Measurements from ENCODE around the gene MRPL14.
A peak's percentile ranks its signal among the peaks of the same experiment; 100 is the strongest.

The MRPL14 gene

DNA sequence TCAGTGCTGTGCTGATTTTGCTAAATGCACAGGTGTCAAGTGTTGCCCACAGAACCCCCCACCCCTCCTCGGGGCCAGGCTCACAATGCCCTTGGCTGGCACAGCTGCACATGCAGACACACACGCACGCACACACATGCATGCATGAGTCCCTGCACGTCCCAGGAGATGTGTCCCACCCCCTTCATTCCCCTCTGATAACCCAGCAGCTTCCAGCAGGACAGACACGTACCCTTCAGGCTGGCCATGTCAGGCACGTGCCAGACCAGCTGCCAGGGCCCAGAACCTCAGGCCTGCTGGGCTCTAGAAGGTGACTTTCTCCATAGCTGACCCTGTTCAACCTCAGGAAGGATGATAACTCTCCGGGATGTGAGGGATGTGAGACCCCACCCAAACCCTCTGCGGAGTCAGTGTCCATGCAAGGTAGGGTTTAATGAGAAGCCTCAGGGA lies 44.4 kb downstream of the MRPL14 start:
- no peak overlapping the region for H3K4me3 ChIP-seq (ENCODE audit: low read depth, low read length)
- no peak for TF ChIP-seq CTCF (IDR thresholded peaks at IDR 0.05; ENCODE audit: low read depth, low read length)

DNA sequence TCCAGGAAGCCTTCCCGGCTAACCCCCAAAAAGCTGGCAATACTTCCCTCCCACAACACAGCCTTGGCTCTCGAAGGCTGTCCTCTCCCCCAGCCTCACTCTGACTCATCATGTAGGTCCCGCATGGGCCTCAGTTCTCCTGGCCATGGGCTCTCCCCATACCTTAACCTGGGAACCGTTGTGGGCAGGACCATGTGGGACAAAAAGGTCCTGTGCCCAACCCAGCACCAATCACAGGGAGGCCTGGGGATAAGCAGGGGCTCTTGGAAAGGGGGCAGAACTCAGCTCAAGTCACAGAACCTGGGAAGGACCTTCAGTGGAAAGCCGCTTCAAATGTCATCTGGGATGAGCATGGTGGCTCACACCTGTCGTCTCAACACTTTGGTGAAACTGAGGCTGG lies 45.5 kb downstream of the MRPL14 start:
- no peak for TF ChIP-seq CTCF (IDR thresholded peaks at IDR 0.05; ENCODE audit: low read depth, low read length)
- H3K4me3 ChIP-seq (ENCODE audit: low read depth, low read length): no peak overlapping the region

DNA sequence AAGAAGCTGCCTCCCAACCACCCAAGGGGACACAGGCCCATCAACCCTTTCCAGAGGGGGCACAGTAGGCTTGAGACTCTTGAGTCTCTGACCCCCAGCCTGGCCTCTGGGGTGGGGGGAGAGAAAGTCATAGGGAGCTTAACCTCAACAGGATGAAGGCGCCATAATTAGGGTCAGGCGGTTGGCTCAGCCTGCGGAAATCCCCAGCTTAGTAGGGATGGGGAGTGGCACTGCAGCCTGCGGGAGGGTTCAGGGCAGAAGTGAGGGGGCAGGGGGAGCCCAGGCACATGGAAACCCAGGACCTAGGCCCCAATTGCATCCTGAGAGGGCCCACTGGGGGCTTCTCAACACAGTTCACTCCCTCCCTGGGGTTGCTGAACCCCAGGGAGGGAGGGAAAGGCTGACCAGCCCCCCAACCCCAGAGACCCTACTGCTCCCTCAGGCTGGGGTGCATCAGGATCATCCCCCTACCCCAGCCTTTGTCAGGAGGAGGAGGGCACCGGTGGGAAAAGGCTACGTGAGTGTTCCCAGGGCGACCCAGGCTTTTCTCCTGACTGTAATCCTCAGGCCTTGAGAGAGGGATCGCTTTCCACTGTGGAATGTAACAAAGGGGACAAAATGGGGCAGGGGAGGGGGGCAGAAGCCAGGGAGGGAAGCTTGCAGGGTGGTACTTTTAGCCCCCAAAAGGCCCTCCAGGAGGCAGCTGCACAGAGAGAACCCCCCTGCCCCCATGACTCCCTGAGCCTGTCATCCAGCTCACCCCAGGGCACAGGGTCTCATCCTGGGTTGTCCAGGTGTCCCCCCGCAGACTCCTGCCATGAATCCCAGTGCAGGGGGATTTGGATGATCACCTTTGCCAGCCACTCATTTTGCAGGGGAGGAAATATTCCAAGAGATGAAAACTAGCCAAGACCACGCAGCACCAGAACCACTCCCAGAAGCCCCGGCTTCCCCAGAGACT lies 46.4 kb downstream of the MRPL14 start:
- TF ChIP-seq CTCF (IDR thresholded peaks at IDR 0.05; ENCODE audit: low read depth, low read length): no peak
- H3K4me3 ChIP-seq (ENCODE audit: low read depth, low read length): no peak overlapping the region

DNA sequence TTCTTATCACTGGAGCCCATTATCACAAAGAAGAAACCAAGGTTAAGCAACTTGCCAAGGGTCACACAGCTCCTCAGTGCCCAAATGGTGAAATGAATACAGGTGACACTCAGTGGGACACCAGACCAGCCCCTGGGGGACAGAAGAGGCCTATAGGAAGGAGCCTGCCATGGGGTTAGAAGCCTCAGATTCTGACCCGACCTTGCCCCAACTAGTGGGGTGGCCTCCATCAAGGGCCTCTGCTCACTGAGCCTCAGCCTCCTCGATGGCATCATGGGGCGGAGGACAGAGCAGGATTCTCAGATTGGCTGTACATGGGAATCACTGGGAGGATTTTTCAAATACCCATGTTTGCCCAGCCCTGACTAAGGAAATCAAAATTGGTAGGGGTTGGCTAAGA lies 47.6 kb downstream of the MRPL14 start:
- TF ChIP-seq CTCF (IDR thresholded peaks at IDR 0.05; ENCODE audit: low read depth, low read length): no peak

GRCh38 chr6:44078827-44079671 lies 48.2 kb downstream of the MRPL14 start:
- TF ChIP-seq CTCF (IDR thresholded peaks at IDR 0.05; ENCODE audit: low read depth, low read length): peak; percentile 82
- no peak overlapping the region for H3K4me3 ChIP-seq (ENCODE audit: low read depth, low read length)

More for the DNA sequence above, 47.6 kb downstream of the MRPL14 start:
- no peak overlapping the region for H3K4me3 ChIP-seq (ENCODE audit: low read depth, low read length)

DNA sequence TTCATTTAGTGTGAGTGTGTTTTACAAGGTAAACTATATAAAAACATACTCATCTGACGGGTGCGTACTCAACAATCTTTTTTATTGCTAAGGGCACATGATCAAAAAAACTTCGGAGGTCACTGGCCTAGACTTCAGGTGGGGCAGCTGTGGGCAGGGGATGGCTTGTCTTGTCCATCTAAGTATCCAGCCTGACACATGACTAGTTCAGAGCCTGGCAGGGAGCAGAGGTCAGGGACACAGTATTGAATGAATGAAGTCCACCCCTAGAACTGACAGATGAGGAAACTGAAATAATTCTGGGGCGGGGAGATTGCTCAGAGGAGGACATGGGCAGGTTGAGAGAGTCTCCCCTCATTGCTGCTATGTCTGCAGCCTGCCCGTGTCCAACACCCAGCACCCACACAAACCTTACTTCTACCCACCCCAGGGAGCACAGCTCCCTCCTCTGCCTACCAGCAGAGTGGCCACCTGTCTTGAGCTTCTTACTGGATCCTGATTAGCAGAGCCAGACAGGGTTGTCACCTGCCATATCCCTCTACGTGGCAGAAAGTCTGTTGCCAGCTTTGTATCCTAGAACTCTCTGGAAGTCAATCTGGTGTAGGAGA lies 48.9 kb downstream of the MRPL14 start:
- no peak overlapping the region for H3K4me3 ChIP-seq (ENCODE audit: low read depth, low read length)
- no peak for TF ChIP-seq CTCF (IDR thresholded peaks at IDR 0.05; ENCODE audit: low read depth, low read length)

All from WI38 (cell line).